GM23248 (cell line): ENCODE data around the gene GNAI2. TPM values are rescaled to one million over a fixed set of nuclear protein-coding genes. Genes with fewer than 3 reads are reported as not detected.

ENCODE experiments used
- DNase-seq: peaks from one replicate; pipeline ENCODE4 v3.0.0-alpha.2; 2015
- H2AFZ ChIP-seq: fragments of 200-600 bp; sonication (generic); 2 replicates; pipeline ENCODE4 v1.6.1; 2016; ENCODE audit warnings: antibody characterized with exemption
- H3F3A ChIP-seq: fragments of 200-600 bp; sonication (generic); 2 replicates; pipeline ENCODE4 v1.6.1; 2016; ENCODE audit warnings: mild to moderate bottlenecking, antibody characterized with exemption, mixed run types; ENCODE audit not compliant: insufficient read depth
- H3K27ac ChIP-seq: fragments of 200-600 bp; sonication (generic); 2 replicates; pipeline ENCODE4 v1.5.1; 2016; ENCODE audit warnings: mild to moderate bottlenecking
- H3K27me3 ChIP-seq: fragments of 200-600 bp; sonication (generic); replicated peaks from 2 replicates; pipeline ENCODE4 v1.6.1; 2016; ENCODE audit warnings: mild to moderate bottlenecking; ENCODE audit not compliant: insufficient read depth
- H3K36me3 ChIP-seq: fragments of 200-600 bp; sonication (generic); 2 replicates; pipeline ENCODE4 v1.6.1; 2016; ENCODE audit warnings: low read depth, mild to moderate bottlenecking
- H3K4me1 ChIP-seq: fragments of 200-600 bp; sonication (generic); 2 replicates; pipeline ENCODE4 v1.6.1; 2016; ENCODE audit warnings: mild to moderate bottlenecking; ENCODE audit not compliant: insufficient read depth
- H3K4me2 ChIP-seq: fragments of 200-600 bp; sonication (generic); one replicate; pipeline ENCODE4 v1.6.1; 2016; ENCODE audit warnings: mild to moderate bottlenecking; ENCODE audit not compliant: unreplicated experiment
- H3K4me3 ChIP-seq: fragments of 200-600 bp; sonication (generic); 2 replicates; pipeline ENCODE4 v1.5.1; 2016; ENCODE audit warnings: mild to moderate bottlenecking
- H3K79me2 ChIP-seq: fragments of 200-600 bp; sonication (generic); 2 replicates; pipeline ENCODE4 v1.6.1; 2016; ENCODE audit warnings: mild to moderate bottlenecking; ENCODE audit not compliant: insufficient read depth
- H3K9ac ChIP-seq: fragments of 200-600 bp; sonication (generic); 2 replicates; pipeline ENCODE4 v1.6.1; 2016; ENCODE audit warnings: mild to moderate bottlenecking
- H3K9me2 ChIP-seq: fragments of 200-600 bp; sonication (generic); 2 replicates; pipeline ENCODE4 v1.6.1; 2016; ENCODE audit warnings: mixed run types, mild to moderate bottlenecking, moderate library complexity; ENCODE audit not compliant: insufficient read depth
- H3K9me3 ChIP-seq: fragments of 200-600 bp; sonication (generic); one replicate; pipeline ENCODE4 v1.6.1; 2017; ENCODE audit warnings: low read depth
- H4K20me1 ChIP-seq: fragments of 200-600 bp; sonication (generic); 2 replicates; pipeline ENCODE4 v1.6.0; 2016; ENCODE audit not compliant: insufficient read depth
- EZH2 ChIP-seq: fragments of 200-600 bp; sonication (generic); IDR thresholded peaks from 2 replicates; pipeline ENCODE4 v1.6.1; 2018; ENCODE audit warnings: antibody characterized with exemption, mild to moderate bottlenecking; ENCODE audit not compliant: insufficient read depth, poor library complexity, severe bottlenecking
- EZH2phosphoT487 ChIP-seq: fragments of 200-600 bp; sonication (generic); IDR thresholded peaks from 2 replicates; pipeline ENCODE4 v1.6.1; 2018; ENCODE audit warnings: antibody characterized with exemption, moderate library complexity, mild to moderate bottlenecking, low read depth; ENCODE audit not compliant: insufficient read depth
- WGBS, 2 experiments: methylation state at CpG; one replicate each; pipeline ENCODE4 v1.1.6; 2015 to 2017; ENCODE audit warnings: low lambda C conversion rate in 2 of 2, low coverage in 1 of 2; ENCODE audit errors: missing lambda C conversion rate in 2 of 2; 5-methylcytosine and 5-hydroxymethylcytosine counted together
- in situ Hi-C: fragments of 300-500 bp; cut with MboI; formaldehyde crosslinking; loops from 2 replicates; pipeline ENCODE4 v1.15.0; 2020
- polyA plus RNA-seq: library from polyadenylated mRNA; unstranded; fragments of >200 nt; fragmentation: Nextera tagmentation; extraction: Ambion mirVana; gene quantifications from 2 replicates; pipeline ENCODE4 v1.2.1, GENCODE V29; 2016
- total RNA-seq: library from RNA; depleted of rRNA; stranded (reverse); fragments of >200 nt; shearing (Covaris generic); gene quantifications from 2 replicates; pipeline ENCODE4 v1.2.3, GENCODE V29; 2014

Gene GNAI2
- total and polyA plus RNA-seq, 2 experiments from 2014 or later: 424 to 427 TPM

GRCh38 chr3:50193746-50194127 lies 42.3 kb upstream of the GNAI2 start:
- Histone ChIP-seq H3K27ac (no peak overlapping the region), H3F3A (no peaks in the 10 kb centered on the region), H3K9ac (no peak overlapping the region), H3K9me3 (no peaks in the 10 kb centered on the region), H3K36me3 (no peaks in the 10 kb centered on the region), H3K9me2 (no peaks in the 10 kb centered on the region), H2AFZ (no peak overlapping the region), H4K20me1 (no peaks in the 10 kb centered on the region), H3K27me3 (peaks cover 31% of the 10 kb centered on the region), H3K79me2 (no peaks in the 10 kb centered on the region), H3K4me3 (no peak overlapping the region), H3K4me1 (no peaks in the 10 kb centered on the region), H3K4me2 (no peak overlapping the region)
- DNase-seq: no peak
- TF ChIP-seq EZH2phosphoT487: no peak
- peak; percentile 35 for TF ChIP-seq EZH2
- WGBS, 2 experiments: 10 to 14% methylated on average over 21 to 32 of the region's 34 CpGs
- in situ Hi-C loops: no loop called here

- H3K27me3 ChIP-seq: peaks cover 36% of the 10 kb centered on the region
- no peaks in the 10 kb centered on the region for H4K20me1 ChIP-seq
- H3K4me3 ChIP-seq: peak overlapping the region; percentile 16; the same call in 1 of the 2 replicates
- no peaks in the 10 kb centered on the region for H3K4me1 ChIP-seq
- H3K9me2 ChIP-seq: no peaks in the 10 kb centered on the region
- no peaks in the 10 kb centered on the region for H3K9me3 ChIP-seq
- WGBS, 2 experiments: 3 to 5% methylated on average over 40 to 66 of the region's 70 CpGs
- no peaks in the 10 kb centered on the region for H3F3A ChIP-seq
- H3K79me2 ChIP-seq: no peaks in the 10 kb centered on the region
- H3K9ac ChIP-seq: no peak overlapping the region
- peak overlapping the region; percentile 50 for H2AFZ ChIP-seq
- TF ChIP-seq EZH2phosphoT487: no peak
- TF ChIP-seq EZH2: peak; percentile 15
- in situ Hi-C loops: no loop called here
- H3K36me3 ChIP-seq: no peaks in the 10 kb centered on the region
- peak; percentile 77 for DNase-seq
- peak overlapping the region; percentile 30 for H3K4me2 ChIP-seq
- no peak overlapping the region for H3K27ac ChIP-seq
Observed at GRCh38 chr3:50194128-50194902, 41.7 kb upstream of the GNAI2 start.

- TF ChIP-seq EZH2phosphoT487 (no peak), EZH2 (no peak)
- no peaks in the 10 kb centered on the region for H4K20me1 ChIP-seq
- in situ Hi-C loops: loop anchor here (5.0 kb wide), 1 partner anchor 77 kb away; no protein-coding TSS in a partner anchor
- peak overlapping the region; percentile 30 for H3K4me2 ChIP-seq
- H3K79me2 ChIP-seq: no peaks in the 10 kb centered on the region
- H3K9ac ChIP-seq: no peak overlapping the region
- H3K27me3 ChIP-seq: peaks cover 43% of the 10 kb centered on the region
- no peaks in the 10 kb centered on the region for H3K9me2 ChIP-seq
- no peaks in the 10 kb centered on the region for H3K36me3 ChIP-seq
- DNase-seq: peak; percentile 56
- H3K4me1 ChIP-seq: no peaks in the 10 kb centered on the region
- peak overlapping the region; percentile 16; the same call in 1 of the 2 replicates for H3K4me3 ChIP-seq
- 30 to 52% methylated on average over 9 to 14 of the region's 14 CpGs for WGBS, 2 experiments
- H3F3A ChIP-seq: no peaks in the 10 kb centered on the region
- no peak overlapping the region for H3K27ac ChIP-seq
- peak overlapping the region; percentile 50 for H2AFZ ChIP-seq
- H3K9me3 ChIP-seq: no peaks in the 10 kb centered on the region
Observed at GRCh38 chr3:50194903-50195500, 41.0 kb upstream of the GNAI2 start.

DNA sequence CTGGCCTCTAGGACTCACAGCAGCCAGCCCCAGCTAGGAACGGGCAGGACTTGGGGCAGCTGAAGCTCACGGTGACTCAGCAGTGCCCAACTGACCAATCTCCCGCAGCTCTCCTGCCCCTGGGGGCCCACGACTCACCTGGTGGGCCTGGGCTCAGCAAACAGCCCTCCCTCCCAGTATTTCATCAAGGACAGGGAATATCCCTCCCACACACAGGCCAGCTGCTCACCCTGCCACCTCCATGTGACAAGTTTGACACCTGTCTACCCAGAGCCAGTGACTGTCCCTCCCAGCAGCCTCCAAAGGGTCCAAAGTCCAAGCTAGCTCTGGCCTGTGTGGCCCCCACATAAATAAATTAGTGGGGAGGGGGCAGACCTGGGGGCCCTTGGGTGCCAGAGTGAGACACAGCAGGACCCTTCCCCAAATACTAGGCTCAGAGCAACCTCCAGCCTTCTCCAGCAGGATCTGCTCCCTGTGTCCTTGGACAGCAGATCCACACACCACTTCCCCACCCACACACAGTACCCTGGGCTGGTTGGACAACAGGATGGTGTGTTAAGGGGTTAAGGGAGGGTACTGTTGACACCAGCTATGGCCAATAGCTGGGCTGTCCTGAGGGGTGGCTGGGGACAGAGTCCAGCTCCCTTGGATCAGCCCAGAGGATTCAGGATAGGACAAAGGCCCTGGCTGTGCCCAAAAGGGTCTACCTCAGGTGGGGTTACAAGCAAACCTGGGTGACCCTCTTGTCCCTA lies 40.3 kb upstream of the GNAI2 start:
- no peaks in the 10 kb centered on the region for H3F3A ChIP-seq
- no peak overlapping the region for H2AFZ ChIP-seq
- H3K27me3 ChIP-seq: peaks cover 44% of the 10 kb centered on the region
- H3K4me3 ChIP-seq: no peak overlapping the region
- WGBS, 2 experiments: 33 to 41% methylated on average over 4 of the region's 4 CpGs
- H3K9me3 ChIP-seq: no peaks in the 10 kb centered on the region
- no peak overlapping the region for H3K9ac ChIP-seq
- no peaks in the 10 kb centered on the region for H3K36me3 ChIP-seq
- H4K20me1 ChIP-seq: no peaks in the 10 kb centered on the region
- H3K9me2 ChIP-seq: no peaks in the 10 kb centered on the region
- no peaks in the 10 kb centered on the region for H3K79me2 ChIP-seq
- H3K4me2 ChIP-seq: no peak overlapping the region
- H3K4me1 ChIP-seq: no peaks in the 10 kb centered on the region
- in situ Hi-C loops: loop anchor here (5.0 kb wide), 1 partner anchor 77 kb away; no protein-coding TSS in a partner anchor
- H3K27ac ChIP-seq: no peak overlapping the region
- peak; percentile 54 for DNase-seq
- TF ChIP-seq EZH2phosphoT487 (no peak), EZH2 (no peak)
